GM19035 (cell line): ENCODE data around the gene VANGL1.

Experiments
- ATAC-seq: cut with Tn5 transposase; IDR thresholded peaks from one replicate; pipeline ENCODE4 v1.9.1; 2021; ENCODE audit not compliant: unreplicated experiment

The VANGL1 gene

DNA sequence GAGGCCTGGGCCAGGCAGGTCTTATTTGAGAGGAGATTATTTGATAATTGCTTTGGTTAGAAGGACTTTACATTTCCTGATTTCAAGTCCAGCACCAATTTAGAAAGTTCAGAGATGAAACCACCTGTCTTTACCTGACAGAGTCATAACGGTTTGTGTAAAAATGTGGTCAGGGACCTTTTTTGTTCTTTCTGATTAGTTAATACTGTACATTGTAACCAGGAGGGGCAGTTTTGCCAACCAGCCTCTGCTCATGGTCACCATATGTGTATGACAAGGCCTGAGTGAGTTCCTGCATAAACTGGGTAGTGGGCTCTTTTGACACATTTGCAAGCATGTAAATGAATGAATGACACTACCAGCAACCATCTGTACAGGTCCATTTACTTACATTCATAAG, 55.8 kb downstream of the VANGL1 start:
- no peak for ATAC-seq

DNA sequence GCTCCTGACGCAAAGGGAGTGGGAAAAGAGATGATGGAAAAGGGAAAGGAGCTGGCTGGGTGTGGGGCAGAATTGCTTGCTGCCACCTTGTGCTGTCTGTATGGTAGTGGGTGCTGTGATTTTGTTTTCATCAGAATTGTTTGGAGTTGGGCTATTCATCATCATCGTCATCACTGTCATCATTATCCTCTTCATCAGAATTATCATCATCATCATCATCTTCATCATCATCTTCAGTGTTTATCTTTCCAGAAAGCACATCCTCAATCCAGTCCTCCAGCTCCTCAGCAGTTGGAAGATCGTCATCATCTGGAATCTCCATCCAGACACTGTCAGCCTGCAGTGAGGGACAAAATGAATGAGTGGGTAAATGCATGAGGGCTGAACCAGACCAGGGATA, 59.3 kb downstream of the VANGL1 start:
- no peak for ATAC-seq

GRCh38 chr1:115702959-115703358, 61.2 kb downstream of the VANGL1 start:
- ATAC-seq: no peak

DNA sequence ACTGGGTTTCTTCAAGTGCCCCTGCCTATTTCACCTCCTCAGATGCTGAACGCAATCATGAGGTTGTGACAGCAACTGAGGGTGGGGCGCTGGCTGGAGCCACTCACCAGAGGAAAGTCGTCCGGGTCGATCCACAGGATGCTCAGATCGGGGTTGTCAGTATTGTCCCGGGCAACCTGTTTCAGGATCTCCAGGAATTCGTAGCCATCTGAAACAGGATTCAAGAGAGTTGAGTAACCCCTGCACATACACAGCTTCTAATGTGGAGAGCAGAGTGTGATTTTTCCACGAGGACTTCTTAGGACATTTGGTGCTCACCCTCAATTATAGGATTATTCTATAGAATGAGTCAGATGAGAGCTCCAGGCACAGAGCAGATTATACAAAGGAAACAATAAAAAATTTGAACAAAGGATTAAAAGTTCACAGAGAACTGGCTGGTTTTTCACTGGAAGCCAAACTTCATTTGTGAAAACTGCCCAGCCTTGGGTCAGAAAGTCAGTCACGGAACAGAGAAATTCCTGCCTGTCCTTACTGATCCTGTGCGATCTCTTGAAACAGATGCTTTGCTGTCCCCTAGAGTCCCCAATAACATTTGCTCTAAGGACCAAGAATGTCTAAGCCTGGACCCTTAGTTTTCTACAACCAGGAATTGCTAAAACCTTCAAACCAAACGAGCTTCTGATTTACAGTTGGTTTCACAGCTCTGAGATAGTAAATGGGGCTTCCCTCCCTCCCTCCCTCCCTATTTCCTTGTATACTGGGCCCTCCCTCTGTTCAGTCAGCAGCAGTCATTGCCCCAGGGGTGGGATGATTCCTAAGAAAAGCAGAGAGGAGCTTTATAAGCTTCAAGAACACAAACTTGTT, 63.5 kb downstream of the VANGL1 start:
- ATAC-seq: no peak

- ATAC-seq: no peak
Measured at GRCh38 chr1:115705963-115706362, 64.2 kb downstream of the VANGL1 start.

- ATAC-seq: no peak
Measured at GRCh38 chr1:115706587-115707425, 65.0 kb downstream of the VANGL1 start.

- no peak for ATAC-seq
Measured at GRCh38 chr1:115710859-115711624, 69.3 kb downstream of the VANGL1 start.

GRCh38 chr1:115712911-115713609, 71.3 kb downstream of the VANGL1 start:
- no peak for ATAC-seq

DNA sequence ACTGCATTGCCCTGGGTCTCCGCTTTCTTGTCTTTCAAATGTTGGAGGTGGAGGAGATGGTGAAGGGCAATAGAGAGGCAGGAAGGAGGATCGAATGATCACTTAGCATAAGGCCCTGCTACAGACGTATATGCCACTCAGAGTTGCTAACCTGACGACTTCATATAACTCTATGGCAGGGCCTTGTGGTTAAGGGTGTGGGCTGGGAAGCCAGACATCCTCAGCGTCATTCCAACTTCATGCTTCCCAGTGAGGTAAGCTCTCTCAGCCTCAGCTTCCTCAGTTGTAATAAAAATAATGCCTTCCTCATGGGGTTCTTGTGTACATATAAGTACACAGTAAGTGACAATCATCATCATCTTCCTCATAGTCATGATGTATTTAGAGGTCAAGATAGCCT, 72.1 kb downstream of the VANGL1 start:
- no peak for ATAC-seq

DNA sequence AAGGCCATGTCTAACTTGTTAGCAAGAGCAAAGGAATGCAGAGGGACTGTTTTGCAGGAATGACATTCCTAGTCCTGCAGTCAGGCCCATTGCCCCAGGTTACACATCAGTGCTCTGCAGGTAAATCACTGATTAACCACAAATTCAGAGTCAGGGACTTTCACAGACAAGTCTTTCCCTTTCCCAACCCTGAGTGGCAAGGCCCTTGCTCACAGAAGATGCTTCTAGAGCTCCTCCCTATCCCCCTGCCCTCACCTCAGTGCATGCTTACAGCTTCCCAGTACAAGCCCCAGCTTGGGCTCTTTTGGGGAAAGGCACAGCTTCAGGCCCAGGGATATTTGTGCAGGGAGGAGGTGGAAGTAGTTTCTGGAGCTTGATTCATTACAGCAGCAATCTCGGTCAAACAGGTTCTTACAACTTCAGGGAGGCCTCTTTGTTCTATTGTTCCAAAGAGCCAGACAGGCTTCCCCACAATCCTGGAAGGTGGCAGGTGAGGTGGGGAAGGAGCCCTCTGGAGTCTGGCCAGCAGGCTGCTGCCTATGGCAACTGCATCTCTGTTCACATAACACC, 72.9 kb downstream of the VANGL1 start:
- no peak for ATAC-seq

DNA sequence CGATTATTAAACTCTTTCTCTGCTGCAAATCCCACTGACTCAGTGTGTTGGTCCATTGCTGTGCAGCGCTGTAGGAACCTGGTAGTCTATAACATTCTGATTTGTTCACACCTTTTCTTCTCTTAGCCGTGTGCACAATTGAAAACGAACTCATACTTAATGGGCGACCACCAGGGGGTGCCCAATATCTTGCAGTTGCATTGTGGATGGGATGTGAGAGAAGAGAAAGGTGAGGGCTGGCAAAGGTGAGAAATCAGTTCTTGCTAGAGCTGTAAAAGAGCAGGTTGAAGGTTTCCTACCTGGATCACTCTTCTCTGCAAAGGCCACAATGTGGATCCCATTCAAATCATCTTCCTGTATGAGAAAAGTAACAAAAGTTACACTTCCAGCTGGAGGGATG, 75.8 kb downstream of the VANGL1 start:
- ATAC-seq: no peak

- no peak for ATAC-seq
Measured at GRCh38 chr1:115718011-115718754, 76.4 kb downstream of the VANGL1 start.

DNA sequence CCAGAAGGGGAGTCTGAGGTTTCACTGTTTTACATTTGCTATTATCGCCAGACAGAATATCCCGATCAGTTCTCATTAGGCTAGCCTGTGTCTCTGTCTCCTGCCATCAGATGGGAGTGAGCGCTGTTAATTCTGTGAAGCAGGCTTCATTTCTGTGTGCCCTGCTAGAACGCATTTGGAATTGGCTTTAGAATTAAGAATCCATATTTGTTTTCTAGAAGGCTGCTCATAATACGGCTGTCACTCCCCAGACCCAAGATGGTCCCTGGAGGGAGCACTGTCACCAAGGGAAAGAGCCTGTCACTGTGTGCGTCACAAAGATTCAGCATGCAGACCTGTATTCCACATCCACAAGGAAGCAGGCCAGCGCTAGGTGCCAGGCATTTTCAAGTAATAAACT, 77.5 kb downstream of the VANGL1 start:
- no peak for ATAC-seq

- no peak for ATAC-seq
Measured at GRCh38 chr1:115722221-115722620, 80.5 kb downstream of the VANGL1 start.

GRCh38 chr1:115723756-115724155, 82.0 kb downstream of the VANGL1 start:
- no peak for ATAC-seq

- ATAC-seq: no peak
Measured at GRCh38 chr1:115725600-115725999, 83.8 kb downstream of the VANGL1 start.

DNA sequence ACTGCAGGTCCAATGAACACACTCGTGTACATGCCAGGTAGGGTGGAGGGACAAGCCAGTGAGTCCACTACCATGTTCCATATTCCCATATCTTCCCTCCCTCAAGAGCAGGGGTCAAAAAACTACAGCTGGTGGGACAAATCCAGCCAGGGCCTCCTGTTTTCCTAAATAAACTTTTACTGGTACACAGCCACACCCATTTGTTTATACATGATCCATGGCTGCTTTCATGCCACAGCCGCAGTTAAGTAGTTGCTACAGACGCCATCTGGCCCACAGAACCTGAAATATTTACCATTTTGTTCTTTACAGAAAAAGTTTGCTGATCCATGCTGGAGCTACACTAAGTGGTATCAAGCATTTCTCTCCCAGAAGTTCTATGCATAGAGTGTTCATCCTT, 84.4 kb downstream of the VANGL1 start:
- no peak for ATAC-seq

DNA sequence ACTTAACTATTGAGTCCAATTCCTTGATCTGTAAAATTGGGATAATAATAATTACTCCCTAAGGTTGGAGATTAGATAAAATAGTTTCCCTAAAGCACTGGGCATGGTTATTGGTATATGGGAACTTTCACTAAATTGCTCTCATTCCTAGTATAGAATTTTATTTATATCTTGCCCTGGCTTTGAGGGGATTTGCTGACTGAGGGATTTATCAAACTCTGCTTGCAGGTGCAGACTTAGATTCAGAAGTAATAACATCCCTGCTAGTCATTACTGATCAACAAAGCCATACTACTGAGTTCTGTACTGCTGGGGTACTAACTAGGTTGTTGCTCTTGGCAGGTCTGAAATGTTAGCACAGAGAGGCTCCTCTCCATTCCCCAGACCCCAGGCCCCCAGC, 84.8 kb downstream of the VANGL1 start:
- no peak for ATAC-seq

DNA sequence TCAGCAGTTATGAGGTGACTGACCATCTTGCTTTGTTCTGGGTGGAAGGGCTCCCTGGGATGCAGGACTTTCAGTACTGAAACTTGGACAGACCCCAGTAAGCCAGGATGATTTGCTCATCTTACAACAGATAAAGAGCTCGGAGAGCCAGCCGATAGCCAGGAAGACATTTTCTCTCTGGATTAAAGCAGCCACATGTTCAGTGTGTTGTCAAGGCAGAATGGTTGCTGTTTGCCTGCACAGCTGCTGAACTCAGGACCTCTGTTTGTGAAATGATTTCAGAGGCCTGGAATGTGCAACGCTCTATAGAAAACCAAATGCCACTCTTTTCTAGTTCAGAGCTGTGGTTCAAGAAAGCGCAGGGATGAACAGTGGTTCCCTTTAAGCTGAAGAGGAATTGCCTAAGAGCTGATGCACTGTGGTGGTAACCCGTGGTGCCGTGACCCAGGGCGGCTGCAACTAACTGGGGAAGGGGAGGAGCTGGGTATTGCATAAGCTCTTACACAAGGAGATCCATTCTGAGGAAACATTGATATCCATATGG, 86.0 kb downstream of the VANGL1 start:
- ATAC-seq: no peak
